Activated CD4-positive, alpha-beta T cell treated with anti-CD3 and anti-CD28 coated beads, Interleukin-2, amount 10 ng/mL, durations not matched to agents 7 days and 5 days (primary cell): ENCODE measurements around the gene ATXN10. TPM values are rescaled to one million over a fixed set of nuclear protein-coding genes. Genes with fewer than 3 reads are reported as not detected.
"Not testable (repeated sequence)": the region's sequence is repeated elsewhere in the genome, so short reads cannot be mapped to it uniquely, and the experiment has no call there.

ENCODE experiments used
- CTCF ChIA-PET: fragments of 350-600 bp; sonication (Branson Sonifier 250); formaldehyde crosslinking; loops from one replicate; lab custom pipeline; 2021; ENCODE audit warnings: antibody characterized with exemption; lab: Charles Lee
- POLR2A ChIA-PET: fragments of 350-600 bp; sonication (Branson Sonifier 250); formaldehyde crosslinking; loops from one replicate; lab custom pipeline; 2021; ENCODE audit warnings: antibody characterized with exemption; lab: Charles Lee
- DNase-seq: peaks from one replicate; pipeline ENCODE4 v3.0.0-alpha.2; 2020
- H3K27ac Mint-ChIP-seq: one replicate; pipeline ENCODE4 v1.8.0; 2021; ENCODE audit warnings: mild to moderate bottlenecking, moderate library complexity, mixed read lengths
- H3K27me3 Mint-ChIP-seq: one replicate; pipeline ENCODE4 v1.8.0; 2021; ENCODE audit warnings: mixed read lengths
- H3K36me3 Mint-ChIP-seq: one replicate; pipeline ENCODE4 v1.8.0; 2021; ENCODE audit warnings: low read depth, mixed read lengths
- H3K4me1 Mint-ChIP-seq: one replicate; pipeline ENCODE4 v1.8.0; 2021; ENCODE audit warnings: mixed read lengths
- H3K4me3 Mint-ChIP-seq: one replicate; pipeline ENCODE4 v1.8.0; 2021; ENCODE audit warnings: mild to moderate bottlenecking, moderate library complexity, mixed read lengths
- H3K9me3 Mint-ChIP-seq: one replicate; pipeline ENCODE4 v1.8.0; 2021; ENCODE audit warnings: mixed read lengths
- total RNA-seq, 2 experiments: library from RNA; stranded (reverse); gene quantifications; one replicate each; pipeline ENCODE4 v1.2.3, GENCODE V29; 2021

ATXN10 gene, protein sequence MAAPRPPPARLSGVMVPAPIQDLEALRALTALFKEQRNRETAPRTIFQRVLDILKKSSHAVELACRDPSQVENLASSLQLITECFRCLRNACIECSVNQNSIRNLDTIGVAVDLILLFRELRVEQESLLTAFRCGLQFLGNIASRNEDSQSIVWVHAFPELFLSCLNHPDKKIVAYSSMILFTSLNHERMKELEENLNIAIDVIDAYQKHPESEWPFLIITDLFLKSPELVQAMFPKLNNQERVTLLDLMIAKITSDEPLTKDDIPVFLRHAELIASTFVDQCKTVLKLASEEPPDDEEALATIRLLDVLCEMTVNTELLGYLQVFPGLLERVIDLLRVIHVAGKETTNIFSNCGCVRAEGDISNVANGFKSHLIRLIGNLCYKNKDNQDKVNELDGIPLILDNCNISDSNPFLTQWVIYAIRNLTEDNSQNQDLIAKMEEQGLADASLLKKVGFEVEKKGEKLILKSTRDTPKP
- 100 to 1,000 TPM in 1 of 2 experiments, 10 to 100 TPM in 1; 91.5 to 103 TPM for total RNA-seq

DNA sequence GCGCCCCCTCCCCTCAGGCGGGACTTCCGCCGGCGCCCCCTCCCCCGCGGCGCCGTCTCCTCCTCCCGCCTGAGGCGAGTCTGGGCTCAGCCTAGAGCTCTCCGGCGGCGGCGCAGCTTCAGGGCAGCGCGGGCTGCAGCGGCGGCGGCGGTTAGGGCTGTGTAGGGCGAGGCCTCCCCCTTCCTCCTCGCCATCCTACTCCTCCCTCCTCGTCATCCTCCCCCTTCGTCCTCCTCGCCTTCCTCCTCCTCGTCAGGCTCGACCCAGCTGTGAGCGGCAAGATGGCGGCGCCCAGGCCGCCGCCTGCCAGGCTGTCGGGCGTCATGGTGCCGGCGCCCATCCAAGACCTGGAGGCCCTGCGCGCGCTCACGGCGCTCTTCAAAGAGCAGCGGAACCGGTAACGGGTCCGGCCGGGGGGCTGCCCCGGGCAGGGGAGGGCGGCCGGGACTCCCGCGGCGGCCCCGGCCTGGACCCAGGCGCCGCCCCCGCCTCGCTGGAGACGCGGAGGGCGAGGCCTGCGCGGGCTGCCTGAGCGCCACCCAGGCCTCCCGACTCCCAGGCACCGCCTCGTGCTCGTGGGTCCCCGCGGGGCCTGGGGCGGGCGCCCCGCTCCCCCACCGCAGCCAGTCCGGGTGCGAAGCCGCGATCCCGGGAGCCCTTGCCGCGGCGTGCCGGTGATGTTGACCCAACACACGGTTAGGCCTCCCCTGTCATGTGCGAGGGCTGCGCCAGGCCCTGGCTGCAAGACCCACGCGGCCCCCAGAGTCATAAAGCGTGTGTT is at the start of gene ATXN10:
ATXN10 (plus strand) TSS at position 52 of the 781 bp plus-strand sequence; CDS start at position 282, 230 bp downstream.
- CTCF ChIA-PET = interaction anchor here (1.0 to 1.1 kb wide), 2 partner anchors 24 to 114 kb away, joined by 3 read pairs; no protein-coding TSS in a partner anchor

DNA sequence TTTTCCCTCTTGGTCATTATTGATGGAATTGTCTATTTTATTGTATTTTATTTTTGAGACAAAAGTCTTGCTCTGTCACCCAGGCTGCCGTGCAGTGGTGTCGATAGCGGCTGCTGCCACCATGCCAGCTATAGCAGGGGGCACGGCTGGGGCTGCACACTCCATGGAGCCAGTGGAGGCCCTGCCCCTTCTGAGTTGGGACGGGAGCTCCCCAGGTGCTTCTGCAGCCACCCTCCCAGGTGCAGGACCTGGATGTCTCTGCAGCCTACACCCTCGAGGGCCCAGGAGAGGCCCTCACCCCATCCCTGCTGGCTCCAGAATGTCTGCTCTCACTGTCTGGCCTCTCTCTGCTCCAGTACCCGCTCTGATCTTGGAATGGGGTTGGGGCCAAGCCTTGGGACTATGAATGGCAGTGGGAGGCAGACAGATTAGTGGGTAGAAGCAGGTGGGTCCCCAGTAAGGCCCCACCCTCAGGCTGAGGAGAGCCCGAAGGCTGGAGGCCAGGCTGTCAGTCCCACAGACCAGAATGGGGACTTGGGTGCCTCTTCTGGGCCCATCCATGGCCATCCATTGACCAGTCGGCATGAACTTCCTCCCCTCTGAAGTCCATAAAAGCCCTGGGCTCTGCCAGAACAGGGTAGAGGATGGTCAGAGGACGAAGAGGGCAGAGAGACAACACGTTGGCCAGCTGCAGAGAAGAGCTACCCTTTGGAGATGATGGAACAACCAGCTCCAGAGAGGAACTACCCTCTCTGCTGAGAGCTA is 49.6 kb upstream of the ATXN10 start:
- H3K4me1 Mint-ChIP-seq = peaks cover 4% of the 10 kb centered on the region
- POLR2A ChIA-PET = no interaction called here

More for the DNA sequence above, at the start of gene ATXN10:
- Mint-ChIP-seq H3K4me1 (peaks cover 34% of the 10 kb centered on the region), H3K9me3 (no peaks in the 10 kb centered on the region), H3K4me3 (peak within 1 kb of the TSS; percentile 91), H3K27ac (peak within 1 kb of the TSS; percentile 93), H3K27me3 (peaks cover 9% of the 10 kb centered on the region), H3K36me3 (peaks cover 7% of the 10 kb centered on the region)
- POLR2A ChIA-PET = no interaction called here
- DNase-seq = peak; percentile 78

DNA sequence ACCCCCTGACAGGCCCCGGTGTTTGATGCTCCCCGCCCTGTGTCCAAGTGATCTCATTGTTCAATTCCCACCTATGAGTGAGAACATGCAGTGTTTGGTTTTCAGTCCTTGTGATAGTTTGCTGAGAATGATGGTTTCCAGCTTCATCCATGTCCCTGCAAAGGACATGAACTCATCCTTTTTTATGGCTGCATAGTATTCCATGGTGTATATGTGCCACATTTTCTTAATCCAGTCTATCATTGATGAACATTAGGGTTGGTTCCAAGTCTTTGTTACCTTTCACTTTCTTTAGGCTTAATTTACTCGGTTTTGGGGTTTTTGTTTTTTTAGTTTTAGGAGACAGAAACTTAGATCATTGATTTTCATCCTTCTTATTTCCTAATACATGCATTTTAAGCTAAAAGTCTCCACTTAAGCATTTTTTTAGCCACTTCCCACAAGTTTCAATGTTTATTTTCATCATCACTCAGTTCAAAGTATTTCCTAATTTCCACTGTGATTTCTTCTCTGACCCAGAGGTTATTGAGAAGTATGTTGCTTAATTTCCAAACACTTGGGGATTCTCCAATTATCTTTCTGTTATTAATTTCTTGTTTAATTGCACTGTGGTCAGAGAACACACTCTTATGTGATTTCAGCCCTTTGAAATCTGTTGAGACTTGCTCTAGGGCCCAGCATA is 48.0 kb upstream of the ATXN10 start:
- DNase-seq, H3K4me1 Mint-ChIP-seq, H3K4me3 Mint-ChIP-seq, CTCF ChIA-PET, POLR2A ChIA-PET, H3K36me3 Mint-ChIP-seq, H3K27me3 Mint-ChIP-seq, H3K9me3 Mint-ChIP-seq, H3K27ac Mint-ChIP-seq: not testable (repeated sequence)

More for the DNA sequence above, 49.6 kb upstream of the ATXN10 start:
- no peak overlapping the region for H3K27ac Mint-ChIP-seq
- DNase-seq = no peak
- H3K4me3 Mint-ChIP-seq = no peak overlapping the region
- CTCF ChIA-PET = interaction anchor here (0.9 to 1.2 kb wide), 2 partner anchors 13 to 20 kb away, joined by 3 read pairs; no protein-coding TSS in a partner anchor
- H3K9me3 Mint-ChIP-seq = peaks cover 2% of the 10 kb centered on the region
- H3K27me3 Mint-ChIP-seq = peaks cover 2% of the 10 kb centered on the region
- H3K36me3 Mint-ChIP-seq = no peaks in the 10 kb centered on the region

DNA sequence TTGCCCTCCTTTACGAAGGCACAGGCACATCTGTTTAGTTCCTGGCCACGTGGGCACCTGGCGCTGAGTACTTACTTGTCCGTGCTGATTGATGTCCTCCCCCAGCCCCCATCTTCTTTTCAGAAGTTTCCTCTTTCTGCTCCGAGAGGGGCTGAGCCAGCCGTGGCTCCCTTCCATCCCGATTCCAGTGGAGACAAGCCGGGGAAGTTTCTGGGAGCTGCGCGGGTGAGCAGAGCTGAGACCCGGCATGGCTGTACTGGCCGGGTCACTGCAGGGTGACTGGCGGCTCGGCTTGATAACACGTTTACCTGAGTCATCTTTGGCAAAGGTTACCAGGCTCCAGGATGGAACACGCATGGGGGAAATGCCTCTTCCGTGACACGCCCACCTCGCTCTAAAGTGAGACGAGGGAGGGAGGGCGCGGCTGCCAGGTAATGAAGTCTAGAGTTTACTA is 45.4 kb upstream of the ATXN10 start:
- Mint-ChIP-seq H3K4me1 (no peaks in the 10 kb centered on the region), H3K36me3 (no peaks in the 10 kb centered on the region), H3K4me3 (no peak overlapping the region), H3K27me3 (peaks cover 8% of the 10 kb centered on the region), H3K9me3 (no peaks in the 10 kb centered on the region), H3K27ac (no peak overlapping the region)
- ChIA-PET CTCF (interaction anchor here (0.7 kb wide), 1 partner anchor 16 kb away, joined by 3 read pairs; no protein-coding TSS in a partner anchor), POLR2A (no interaction called here)
- DNase-seq = no peak

DNA sequence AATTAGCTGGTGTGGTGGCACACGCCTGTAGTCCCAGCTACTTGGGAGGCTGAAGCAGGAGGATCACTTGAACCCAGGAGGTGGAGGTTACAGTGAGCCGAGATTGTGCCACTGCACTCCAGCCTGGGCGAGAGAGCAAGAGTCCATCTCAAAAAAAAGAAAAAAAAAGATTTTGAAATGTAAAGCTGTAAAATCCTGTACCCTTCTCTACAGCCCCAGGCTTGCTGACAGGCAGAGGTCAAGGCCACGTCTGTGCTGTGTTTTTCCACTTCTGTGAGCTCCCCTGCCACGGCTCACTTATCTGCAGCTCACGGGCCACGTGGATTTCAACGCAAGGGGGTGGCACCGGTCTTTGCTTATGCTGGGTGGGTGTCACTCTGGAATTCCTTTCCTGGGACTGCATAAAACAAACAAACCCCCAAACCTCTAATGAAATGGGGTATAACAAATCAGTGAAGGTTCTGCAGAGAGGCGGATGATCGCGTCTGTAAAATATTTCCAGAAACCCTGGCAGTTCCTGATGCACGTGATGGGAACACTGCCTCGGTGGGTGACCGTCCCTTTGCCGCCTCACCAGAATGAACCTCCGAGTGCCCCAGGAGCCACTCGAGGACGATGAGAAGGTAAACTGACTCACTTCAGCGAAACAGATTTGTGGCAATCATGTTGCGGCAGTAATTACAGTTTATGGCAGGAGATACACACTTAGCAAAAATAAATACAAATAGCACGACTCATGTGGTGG is 44.0 kb upstream of the ATXN10 start:
- POLR2A ChIA-PET = no interaction called here
- Mint-ChIP-seq H3K9me3 (no peaks in the 10 kb centered on the region), H3K27me3 (peaks cover 18% of the 10 kb centered on the region), H3K27ac (no peak overlapping the region), H3K4me3 (no peak overlapping the region), H3K4me1 (no peaks in the 10 kb centered on the region), H3K36me3 (no peaks in the 10 kb centered on the region)
- no peak for DNase-seq
- CTCF ChIA-PET = interaction anchor here (1.0 kb wide), 1 partner anchor 17 kb away, joined by 3 read pairs; no protein-coding TSS in a partner anchor

DNA sequence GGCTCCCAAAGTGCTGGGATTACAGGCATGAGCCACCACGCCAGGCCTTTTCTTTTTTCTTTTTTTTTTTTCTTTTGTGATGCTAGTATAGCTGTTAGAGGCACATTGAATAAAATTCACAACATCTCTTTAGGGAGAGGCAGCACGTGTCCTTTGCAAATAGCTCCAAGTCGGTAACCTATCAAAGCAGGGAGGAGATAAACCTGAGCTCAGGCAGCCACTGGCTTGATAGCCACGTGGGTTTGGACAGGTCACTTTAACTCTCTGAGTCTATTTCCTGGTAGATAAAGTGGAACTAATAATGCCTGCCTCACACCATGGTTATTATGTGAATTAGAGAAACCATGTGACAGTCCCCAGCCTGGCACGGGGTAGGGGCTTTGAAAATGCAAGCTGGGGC is 43.1 kb upstream of the ATXN10 start:
- DNase-seq = no peak
- Mint-ChIP-seq H3K4me3 (no peak overlapping the region), H3K4me1 (no peaks in the 10 kb centered on the region), H3K9me3 (no peaks in the 10 kb centered on the region), H3K27ac (no peak overlapping the region), H3K36me3 (no peaks in the 10 kb centered on the region), H3K27me3 (peaks cover 24% of the 10 kb centered on the region)
- POLR2A ChIA-PET = no interaction called here
- CTCF ChIA-PET = no interaction called here

DNA sequence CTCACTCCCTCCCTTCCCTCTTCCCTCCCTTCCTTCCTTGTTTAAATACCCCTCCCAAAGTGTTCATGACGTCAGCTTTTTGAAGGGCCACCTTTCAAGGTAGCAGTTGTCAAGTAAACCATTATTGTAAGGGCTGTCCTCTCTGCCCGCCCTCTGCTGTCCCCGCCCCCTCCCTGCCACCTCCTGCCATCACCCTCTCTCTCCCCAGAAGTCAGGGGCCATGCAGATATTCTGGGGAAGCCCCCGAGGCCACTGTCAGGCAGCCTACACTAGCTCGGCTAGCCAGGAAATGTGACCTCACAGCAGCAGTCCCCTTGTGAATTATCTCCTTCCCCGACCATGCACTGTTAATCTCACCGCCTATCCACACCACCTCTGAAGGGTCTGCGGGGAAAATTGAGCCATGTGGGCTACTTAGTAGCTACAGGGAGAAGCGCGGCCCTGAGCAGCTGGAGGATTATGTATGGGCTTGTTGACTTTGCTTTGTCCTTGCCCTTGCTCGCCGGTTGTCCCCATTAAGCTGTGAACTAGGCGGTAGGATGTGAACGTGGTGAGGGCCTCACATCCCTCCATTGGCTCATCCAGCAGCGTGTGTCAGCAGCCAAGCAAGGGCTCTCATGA is 42.1 kb upstream of the ATXN10 start:
- no peaks in the 10 kb centered on the region for H3K36me3 Mint-ChIP-seq
- ChIA-PET CTCF (interaction anchor here (0.8 kb wide), 1 partner anchor 12 kb away, joined by 3 read pairs; no protein-coding TSS in a partner anchor), POLR2A (no interaction called here)
- H3K27me3 Mint-ChIP-seq = peaks cover 29% of the 10 kb centered on the region
- DNase-seq = no peak
- H3K9me3 Mint-ChIP-seq = no peaks in the 10 kb centered on the region
- H3K27ac Mint-ChIP-seq = no peak overlapping the region
- H3K4me3 Mint-ChIP-seq = no peak overlapping the region
- no peaks in the 10 kb centered on the region for H3K4me1 Mint-ChIP-seq

DNA sequence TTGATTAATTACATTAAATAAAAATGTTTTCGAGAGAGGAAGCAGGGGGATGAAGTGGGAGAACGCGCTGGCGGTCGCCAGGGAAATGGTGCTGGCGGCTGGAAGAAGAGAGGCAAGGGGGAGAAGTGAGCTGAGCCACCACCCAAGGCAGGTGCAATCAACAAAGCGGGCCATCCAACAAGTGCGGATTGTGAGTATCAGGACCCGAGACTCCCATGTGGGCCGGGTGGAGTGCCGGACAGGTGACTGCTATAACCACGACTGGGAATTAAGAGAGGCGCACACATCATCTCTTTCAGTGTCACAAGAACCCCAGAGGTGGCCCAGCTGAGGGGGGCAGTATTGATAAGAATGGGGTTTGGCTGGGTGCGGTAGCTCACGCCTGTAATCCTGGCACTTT is 41.2 kb upstream of the ATXN10 start:
- no peaks in the 10 kb centered on the region for H3K36me3 Mint-ChIP-seq
- H3K27ac Mint-ChIP-seq = no peak overlapping the region
- H3K27me3 Mint-ChIP-seq = peaks cover 29% of the 10 kb centered on the region
- ChIA-PET POLR2A (no interaction called here), CTCF (interaction anchor here (0.7 kb wide), 1 partner anchor 355 kb away, joined by 3 read pairs; no protein-coding TSS in a partner anchor)
- H3K9me3 Mint-ChIP-seq = no peaks in the 10 kb centered on the region
- H3K4me1 Mint-ChIP-seq = no peaks in the 10 kb centered on the region
- no peak overlapping the region for H3K4me3 Mint-ChIP-seq
- no peak for DNase-seq

DNA sequence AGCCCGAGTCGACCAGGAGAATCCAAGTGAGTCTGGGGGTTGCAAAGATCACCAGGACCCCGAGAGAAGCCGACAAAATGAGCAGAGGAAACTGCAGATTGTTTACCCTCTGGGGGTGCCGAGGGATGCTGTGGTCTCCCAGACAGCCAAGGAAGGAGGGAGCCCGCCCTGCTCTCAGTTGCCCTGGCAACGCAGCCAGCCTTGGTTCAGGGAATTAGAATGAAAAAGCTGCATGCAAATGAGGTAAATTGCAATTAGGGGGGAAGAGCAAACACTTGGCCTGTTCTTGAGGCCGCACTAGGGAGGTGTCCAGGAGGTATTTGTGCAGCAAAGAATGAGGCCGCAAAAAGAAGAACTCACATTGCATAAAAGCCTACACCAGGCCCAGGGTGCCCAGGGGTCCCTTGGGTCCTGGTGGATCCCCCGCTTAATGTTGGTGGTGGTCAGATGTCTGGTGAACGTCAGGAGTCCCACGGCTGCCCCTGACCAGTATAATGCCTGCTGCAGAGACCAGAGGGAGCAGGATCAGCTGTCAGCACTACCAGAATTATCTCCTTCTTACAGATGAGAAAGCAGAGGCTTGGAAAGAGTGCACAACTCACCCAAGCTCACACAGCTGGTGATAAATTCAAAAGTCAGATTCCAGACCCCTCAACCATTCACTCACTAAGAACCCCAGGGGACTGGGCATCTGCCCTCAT is 40.3 kb upstream of the ATXN10 start:
- POLR2A ChIA-PET = no interaction called here
- Mint-ChIP-seq H3K4me1 (no peaks in the 10 kb centered on the region), H3K4me3 (no peak overlapping the region), H3K27ac (no peak overlapping the region), H3K9me3 (no peaks in the 10 kb centered on the region), H3K36me3 (no peaks in the 10 kb centered on the region), H3K27me3 (peaks cover 29% of the 10 kb centered on the region)
- no peak for DNase-seq
- CTCF ChIA-PET = interaction anchor here (0.7 kb wide), 1 partner anchor 356 kb away, joined by 3 read pairs; no protein-coding TSS in a partner anchor

DNA sequence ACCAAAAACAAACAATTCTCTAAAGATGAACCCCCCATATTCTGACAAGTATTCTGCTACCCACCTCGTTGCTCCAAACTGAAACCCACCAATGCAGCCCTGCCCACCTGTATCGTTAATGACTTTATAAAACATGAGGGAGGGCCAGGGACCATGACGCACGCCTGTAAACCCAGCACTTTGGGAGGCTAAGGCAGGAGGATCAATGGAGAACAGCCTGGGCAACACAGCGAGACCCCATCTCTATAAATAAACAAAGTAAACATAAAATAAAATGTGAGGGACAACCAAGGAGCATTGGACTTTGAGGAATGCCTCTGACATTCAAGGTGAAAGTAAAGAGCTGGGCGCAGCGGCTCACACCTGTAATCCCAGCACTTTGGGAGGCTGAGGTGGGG is 39.8 kb upstream of the ATXN10 start:
- H3K4me3 Mint-ChIP-seq = no peak overlapping the region
- H3K27me3 Mint-ChIP-seq = peaks cover 32% of the 10 kb centered on the region
- ChIA-PET CTCF (no interaction called here), POLR2A (no interaction called here)
- no peaks in the 10 kb centered on the region for H3K4me1 Mint-ChIP-seq
- H3K9me3 Mint-ChIP-seq = no peaks in the 10 kb centered on the region
- H3K27ac Mint-ChIP-seq = no peak overlapping the region
- no peaks in the 10 kb centered on the region for H3K36me3 Mint-ChIP-seq
- DNase-seq = no peak
